HUES64 (cell line): ENCODE measurements around the gene PLCB4.

Source experiments
- H3K27ac ChIP-seq: 2 replicates; pipeline ENCODE4 v1.7.0; 2013; ENCODE audit warnings: low read depth, low read length, inconsistent platforms
- H3K27me3 ChIP-seq: 2 replicates; pipeline ENCODE4 v1.6.1; 2013; ENCODE audit warnings: mild to moderate bottlenecking, low read length; ENCODE audit not compliant: insufficient read depth
- H3K36me3 ChIP-seq: 2 replicates; pipeline ENCODE4 v1.6.1; 2013; ENCODE audit warnings: mild to moderate bottlenecking, low read length; ENCODE audit not compliant: insufficient read depth
- H3K4me1 ChIP-seq: 2 replicates; pipeline ENCODE4 v1.6.1; 2013; ENCODE audit warnings: mild to moderate bottlenecking, low read length, moderate library complexity; ENCODE audit not compliant: insufficient read depth
- H3K4me3 ChIP-seq: 2 replicates; pipeline ENCODE4 v1.5.1; 2013; ENCODE audit warnings: mild to moderate bottlenecking, low read length, moderate library complexity
- H3K9ac ChIP-seq: 2 replicates; pipeline ENCODE4 v1.6.1; 2013; ENCODE audit warnings: mild to moderate bottlenecking, low read depth, low read length
- H3K9me3 ChIP-seq: 2 replicates; pipeline ENCODE4 v1.6.1; 2013; ENCODE audit warnings: low read depth, low read length; ENCODE audit not compliant: insufficient read depth
- WGBS: fragments of 150-250, 120-280 bp; methylation state at CpG from one replicate; pipeline ENCODE4 v1.1.7; 2013; ENCODE audit warnings: missing lambda C conversion rate; 5-methylcytosine and 5-hydroxymethylcytosine counted together

Gene PLCB4

DNA sequence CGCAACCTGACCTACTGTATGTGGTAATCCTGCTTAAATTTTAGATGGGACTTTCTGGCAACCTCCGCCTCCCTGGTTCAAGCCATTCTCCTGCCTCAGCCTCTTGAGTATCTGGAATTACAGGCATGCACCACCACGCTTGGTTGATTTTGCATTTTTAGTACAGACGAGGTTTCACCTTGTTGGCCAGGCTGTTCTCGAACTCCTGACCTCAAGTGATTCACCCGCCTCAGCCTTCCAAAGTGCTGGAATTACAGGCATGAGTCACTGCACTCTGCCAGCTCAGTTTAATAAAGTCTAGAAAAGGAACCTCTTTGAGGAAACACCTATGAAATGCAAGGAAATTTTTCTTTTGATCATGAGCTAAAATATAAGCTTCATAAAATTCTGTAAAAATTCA lies 9.0 kb upstream of the PLCB4 start:
- no peak overlapping the region for H3K9ac ChIP-seq
- H3K9me3 ChIP-seq: no peaks in the 10 kb centered on the region
- H3K4me1 ChIP-seq: no peaks in the 10 kb centered on the region
- no peaks in the 10 kb centered on the region for H3K36me3 ChIP-seq
- no peaks in the 10 kb centered on the region for H3K27me3 ChIP-seq
- H3K27ac ChIP-seq: no peak overlapping the region
- WGBS: 94% methylated on average over 6 of the region's 6 CpGs
- no peak overlapping the region for H3K4me3 ChIP-seq

- H3K36me3 ChIP-seq: no peaks in the 10 kb centered on the region
- no peak overlapping the region for H3K27ac ChIP-seq
- no peaks in the 10 kb centered on the region for H3K27me3 ChIP-seq
- H3K4me3 ChIP-seq: no peak overlapping the region
- no peaks in the 10 kb centered on the region for H3K4me1 ChIP-seq
- no CpG with 5 or more reads among the region's 1 CpG for WGBS
- no peak overlapping the region for H3K9ac ChIP-seq
- no peaks in the 10 kb centered on the region for H3K9me3 ChIP-seq
Observed at GRCh38 chr20:9061434-9061833, 7.5 kb upstream of the PLCB4 start.

- H3K27ac ChIP-seq: no peak overlapping the region
- H3K27me3 ChIP-seq: no peaks in the 10 kb centered on the region
- H3K4me3 ChIP-seq: no peak overlapping the region
- H3K36me3 ChIP-seq: no peaks in the 10 kb centered on the region
- no peaks in the 10 kb centered on the region for H3K9me3 ChIP-seq
- H3K9ac ChIP-seq: no peak overlapping the region
- WGBS: 95% methylated on average over 2 of the region's 2 CpGs
- no peaks in the 10 kb centered on the region for H3K4me1 ChIP-seq
Observed at GRCh38 chr20:9062066-9062465, 6.8 kb upstream of the PLCB4 start.

- Histone ChIP-seq H3K36me3 (no peaks in the 10 kb centered on the region), H3K4me1 (peaks cover 21% of the 10 kb centered on the region), H3K27me3 (no peaks in the 10 kb centered on the region), H3K27ac (no peak overlapping the region), H3K9me3 (no peaks in the 10 kb centered on the region), H3K4me3 (no peak overlapping the region), H3K9ac (no peak overlapping the region)
- 89% methylated on average over 3 of the region's 3 CpGs for WGBS
Observed at GRCh38 chr20:9066191-9066590, 2.7 kb upstream of the PLCB4 start.

GRCh38 chr20:9068233-9068801 lies 570 bp upstream of the PLCB4 start:
- peak overlapping the region; percentile 62 for H3K27ac ChIP-seq
- under 1% methylated on average over 57 of the region's 57 CpGs for WGBS
- H3K9ac ChIP-seq: peak overlapping the region; percentile 85

GRCh38 chr20:9070304-9070703 lies 1.4 kb downstream of the PLCB4 start:
- Histone ChIP-seq H3K9ac (no peak overlapping the region), H3K4me1 (peaks cover 50% of the 10 kb centered on the region), H3K27ac (no peak overlapping the region), H3K27me3 (no peaks in the 10 kb centered on the region), H3K4me3 (peak overlapping the region; percentile 77; the same call in 1 of the 2 replicates), H3K36me3 (no peaks in the 10 kb centered on the region), H3K9me3 (no peaks in the 10 kb centered on the region)
- WGBS: 82% methylated on average over 3 of the region's 3 CpGs

More at GRCh38 chr20:9068233-9068801, 570 bp upstream of the PLCB4 start:
- Histone ChIP-seq H3K27me3 (no peaks in the 10 kb centered on the region), H3K36me3 (no peaks in the 10 kb centered on the region), H3K4me1 (peaks cover 42% of the 10 kb centered on the region), H3K4me3 (peak overlapping the region; percentile 77), H3K9me3 (no peaks in the 10 kb centered on the region)

- H3K9ac ChIP-seq: no peak overlapping the region; the same call in 1 of the 2 replicates
- H3K4me3 ChIP-seq: no peak overlapping the region
- no peak overlapping the region for H3K27ac ChIP-seq
- no peaks in the 10 kb centered on the region for H3K36me3 ChIP-seq
- H3K9me3 ChIP-seq: no peaks in the 10 kb centered on the region
- 47% methylated on average over 2 of the region's 2 CpGs for WGBS
- no peaks in the 10 kb centered on the region for H3K27me3 ChIP-seq
- H3K4me1 ChIP-seq: peaks cover 53% of the 10 kb centered on the region
Observed at GRCh38 chr20:9071976-9072726, 3.3 kb downstream of the PLCB4 start.

DNA sequence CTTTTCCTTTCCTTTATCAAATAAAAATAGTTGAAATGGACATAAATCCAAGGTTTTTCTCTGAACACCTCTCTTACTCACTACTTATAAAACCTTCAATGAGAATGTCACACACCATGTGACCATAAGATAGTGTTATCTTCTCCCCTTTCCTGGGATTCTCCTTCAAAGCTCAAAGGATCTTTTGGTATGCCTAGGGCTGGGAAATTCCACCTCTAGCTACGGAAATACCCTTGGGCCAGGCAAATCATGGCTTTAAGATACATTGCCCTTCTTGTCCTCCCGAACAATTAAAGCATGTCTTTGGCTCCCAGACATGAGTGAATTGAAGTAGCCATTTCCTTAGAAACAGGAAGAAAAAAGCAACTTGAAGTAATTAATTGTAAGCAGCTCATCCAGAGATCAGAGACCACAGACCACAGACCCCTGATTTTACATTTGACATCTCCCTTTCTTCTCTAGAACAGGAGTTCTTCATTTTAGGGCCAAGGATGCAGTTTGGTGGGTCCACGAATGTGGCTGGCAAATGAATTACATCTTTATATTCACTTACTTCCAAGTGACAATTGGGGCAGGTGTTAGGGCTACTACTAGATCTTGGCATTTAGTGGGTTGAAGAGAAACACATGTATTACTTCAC lies 4.1 kb downstream of the PLCB4 start:
- Histone ChIP-seq H3K36me3 (no peaks in the 10 kb centered on the region), H3K27me3 (no peaks in the 10 kb centered on the region), H3K4me3 (no peak overlapping the region), H3K9me3 (no peaks in the 10 kb centered on the region), H3K27ac (peak overlapping the region; percentile 38; the same call in 1 of the 2 replicates), H3K4me1 (peaks cover 50% of the 10 kb centered on the region), H3K9ac (no peak overlapping the region)
- 59% methylated on average over 3 of the region's 3 CpGs for WGBS

- H3K4me1 ChIP-seq: peaks cover 39% of the 10 kb centered on the region
- no peak overlapping the region for H3K4me3 ChIP-seq
- H3K27ac ChIP-seq: no peak overlapping the region; the same call in 1 of the 2 replicates
- no peaks in the 10 kb centered on the region for H3K36me3 ChIP-seq
- 76% methylated on average over 6 of the region's 6 CpGs for WGBS
- no peaks in the 10 kb centered on the region for H3K9me3 ChIP-seq
- no peak overlapping the region for H3K9ac ChIP-seq
- H3K27me3 ChIP-seq: no peaks in the 10 kb centered on the region
Observed at GRCh38 chr20:9075264-9076095, 6.6 kb downstream of the PLCB4 start.

GRCh38 chr20:9076440-9076839 lies 7.6 kb downstream of the PLCB4 start:
- peaks cover 30% of the 10 kb centered on the region for H3K4me1 ChIP-seq
- no peaks in the 10 kb centered on the region for H3K9me3 ChIP-seq
- no peak overlapping the region for H3K4me3 ChIP-seq
- no peak overlapping the region for H3K9ac ChIP-seq
- H3K36me3 ChIP-seq: no peaks in the 10 kb centered on the region
- no peak overlapping the region for H3K27ac ChIP-seq
- no peaks in the 10 kb centered on the region for H3K27me3 ChIP-seq
- 96% methylated on average over 2 of the region's 2 CpGs for WGBS
